Measurements from ENCODE around the gene IMPDH1.

DNA sequence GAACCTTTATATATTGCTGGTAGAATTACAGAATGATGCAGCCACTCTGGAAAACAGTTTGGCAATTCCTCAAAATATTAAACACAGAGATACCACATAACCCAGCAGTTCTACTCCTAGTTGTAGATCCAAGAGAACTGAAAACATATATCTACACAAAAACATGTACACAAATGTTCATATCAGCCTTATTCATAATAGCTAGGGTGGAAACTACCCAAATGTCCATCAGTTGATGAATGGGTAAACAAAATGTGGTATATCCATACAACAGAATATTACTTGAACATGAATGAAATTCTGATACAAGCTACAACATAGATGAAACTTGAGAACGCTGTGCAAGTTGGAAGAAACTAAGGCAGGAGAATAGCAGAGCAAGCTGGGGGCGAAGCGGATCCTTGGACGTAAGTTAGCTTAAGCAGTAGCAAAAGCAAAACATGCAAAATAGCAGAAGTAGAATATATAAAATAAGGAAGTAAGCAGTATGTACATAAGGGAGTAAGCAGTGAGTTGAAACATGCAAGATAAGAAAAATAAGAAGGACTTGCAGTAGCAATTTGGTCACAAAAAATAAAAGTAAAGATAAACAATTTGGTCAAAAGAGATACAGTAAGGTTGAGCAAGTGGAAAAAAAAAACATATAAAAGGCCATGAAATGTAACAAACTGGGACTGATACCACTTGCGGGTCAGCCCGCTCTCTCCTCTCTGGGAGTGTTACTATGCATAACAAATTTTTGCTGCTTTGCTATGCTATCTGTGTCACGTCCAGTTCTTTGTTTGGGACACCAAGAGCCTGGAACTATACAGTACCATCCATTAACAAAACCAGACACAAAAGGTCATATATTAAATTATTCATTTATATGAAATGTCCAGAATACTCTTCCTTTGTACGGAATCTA, 27.9 kb upstream of the IMPDH1 start:
- TF ChIP-seq, protein P1, sequence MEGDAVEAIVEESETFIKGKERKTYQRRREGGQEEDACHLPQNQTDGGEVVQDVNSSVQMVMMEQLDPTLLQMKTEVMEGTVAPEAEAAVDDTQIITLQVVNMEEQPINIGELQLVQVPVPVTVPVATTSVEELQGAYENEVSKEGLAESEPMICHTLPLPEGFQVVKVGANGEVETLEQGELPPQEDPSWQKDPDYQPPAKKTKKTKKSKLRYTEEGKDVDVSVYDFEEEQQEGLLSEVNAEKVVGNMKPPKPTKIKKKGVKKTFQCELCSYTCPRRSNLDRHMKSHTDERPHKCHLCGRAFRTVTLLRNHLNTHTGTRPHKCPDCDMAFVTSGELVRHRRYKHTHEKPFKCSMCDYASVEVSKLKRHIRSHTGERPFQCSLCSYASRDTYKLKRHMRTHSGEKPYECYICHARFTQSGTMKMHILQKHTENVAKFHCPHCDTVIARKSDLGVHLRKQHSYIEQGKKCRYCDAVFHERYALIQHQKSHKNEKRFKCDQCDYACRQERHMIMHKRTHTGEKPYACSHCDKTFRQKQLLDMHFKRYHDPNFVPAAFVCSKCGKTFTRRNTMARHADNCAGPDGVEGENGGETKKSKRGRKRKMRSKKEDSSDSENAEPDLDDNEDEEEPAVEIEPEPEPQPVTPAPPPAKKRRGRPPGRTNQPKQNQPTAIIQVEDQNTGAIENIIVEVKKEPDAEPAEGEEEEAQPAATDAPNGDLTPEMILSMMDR (conservative IDR thresholded peaks at IDR 0.05), result no peak
- TF ChIP-seq EZH2 (IDR thresholded peaks at IDR 0.05; ENCODE audit: low read depth), result no peak

All from PC-9 (cell line).